Measurements from ENCODE around the gene HYDIN.
"Not testable (repeated sequence)": the region's sequence is repeated elsewhere in the genome, so short reads cannot be mapped to it uniquely, and the experiment has no call there.

The HYDIN gene

GRCh38 chr16:70999735-71000134 lies 230.8 kb downstream of the HYDIN start:
- not testable (repeated sequence) for H3K4me1 ChIP-seq; H3K4me3 ChIP-seq; H3K27me3 ChIP-seq; H4K20me1 ChIP-seq; H3K36me3 ChIP-seq; H3K9ac ChIP-seq; H3K4me2 ChIP-seq; H3K9me3 ChIP-seq (replicated peaks in 1 of 11); H3K27ac ChIP-seq

DNA sequence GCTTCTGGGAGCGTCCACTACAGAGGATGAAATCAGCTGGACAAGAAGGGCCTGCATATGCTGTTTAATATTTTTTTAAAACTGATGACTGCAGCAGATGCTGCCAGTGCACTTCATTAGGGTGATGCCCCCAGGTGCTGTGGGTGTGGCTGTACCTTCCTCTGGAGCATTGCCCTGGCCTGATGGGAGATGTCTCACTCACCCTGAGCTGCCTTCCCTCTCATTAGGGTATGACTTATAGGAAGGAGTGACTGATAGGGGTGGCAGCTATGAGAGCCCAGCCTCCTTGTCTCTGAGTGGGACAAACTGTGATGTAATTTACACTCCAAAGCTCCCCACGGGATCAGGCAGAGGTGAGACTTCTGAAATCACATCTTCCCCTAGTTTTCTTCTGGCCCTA lies 234.7 kb downstream of the HYDIN start:
- H3K4me3 ChIP-seq = not testable (repeated sequence)

GRCh38 chr16:70992511-70992910 lies 238.0 kb downstream of the HYDIN start:
- not testable (repeated sequence) for H3K27ac ChIP-seq; H3K36me3 ChIP-seq; H3K4me1 ChIP-seq; H3K9me3 ChIP-seq (replicated peaks in 1 of 11); H3K9ac ChIP-seq; H3K4me3 ChIP-seq; H3K4me2 ChIP-seq; H4K20me1 ChIP-seq; H3K27me3 ChIP-seq

More for the DNA sequence above, 234.7 kb downstream of the HYDIN start:
- H3K4me1 ChIP-seq; H3K9ac ChIP-seq; H3K27ac ChIP-seq; H3K4me2 ChIP-seq; H4K20me1 ChIP-seq; H3K36me3 ChIP-seq; H3K27me3 ChIP-seq; H3K9me3 ChIP-seq (replicated peaks in 1 of 11): not testable (repeated sequence)

DNA sequence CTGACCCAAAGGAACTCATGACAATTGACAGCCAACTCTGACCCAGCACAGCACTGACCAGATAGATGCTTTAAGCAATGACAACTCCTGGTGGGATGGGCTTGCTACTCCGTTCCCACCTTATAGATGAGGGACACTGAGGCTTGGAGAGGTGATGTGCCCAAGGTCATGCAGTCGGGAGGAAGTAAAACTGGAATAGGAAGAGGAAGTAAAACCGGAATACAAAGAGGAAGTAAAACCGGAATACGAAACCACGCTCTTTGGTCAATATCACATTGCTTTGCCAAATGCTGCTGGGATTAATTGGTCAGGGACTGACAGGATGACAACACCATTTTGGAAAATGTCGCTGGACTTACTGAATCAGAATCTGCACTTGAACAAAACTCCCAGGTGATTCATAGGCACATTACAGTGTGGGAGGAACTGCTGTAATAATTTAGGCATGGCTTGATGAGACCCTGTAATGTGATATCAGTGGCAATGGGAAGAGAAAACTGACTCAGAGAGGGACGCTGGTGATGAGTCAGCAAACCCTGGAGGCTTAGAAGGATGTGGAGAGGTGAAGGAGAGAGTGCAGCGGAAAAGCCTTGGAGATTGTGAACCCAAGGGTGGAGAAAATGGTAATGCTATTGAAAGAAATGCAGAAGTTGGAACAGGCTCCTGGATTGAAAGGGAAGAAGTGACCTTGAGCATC lies 243.4 kb downstream of the HYDIN start:
- H3K4me1 ChIP-seq; H3K27ac ChIP-seq; H3K4me2 ChIP-seq; H3K9ac ChIP-seq; H3K27me3 ChIP-seq; H3K36me3 ChIP-seq; H3K9me3 ChIP-seq (replicated peaks in 1 of 11); H3K4me3 ChIP-seq; H4K20me1 ChIP-seq: not testable (repeated sequence)

- H3K4me1 ChIP-seq; H3K4me2 ChIP-seq; H4K20me1 ChIP-seq; H3K27ac ChIP-seq; H3K27me3 ChIP-seq; H3K36me3 ChIP-seq; H3K4me3 ChIP-seq; H3K9me3 ChIP-seq (replicated peaks in 1 of 11); H3K9ac ChIP-seq: not testable (repeated sequence)
Measured at GRCh38 chr16:70984675-70985074, 245.8 kb downstream of the HYDIN start.

DNA sequence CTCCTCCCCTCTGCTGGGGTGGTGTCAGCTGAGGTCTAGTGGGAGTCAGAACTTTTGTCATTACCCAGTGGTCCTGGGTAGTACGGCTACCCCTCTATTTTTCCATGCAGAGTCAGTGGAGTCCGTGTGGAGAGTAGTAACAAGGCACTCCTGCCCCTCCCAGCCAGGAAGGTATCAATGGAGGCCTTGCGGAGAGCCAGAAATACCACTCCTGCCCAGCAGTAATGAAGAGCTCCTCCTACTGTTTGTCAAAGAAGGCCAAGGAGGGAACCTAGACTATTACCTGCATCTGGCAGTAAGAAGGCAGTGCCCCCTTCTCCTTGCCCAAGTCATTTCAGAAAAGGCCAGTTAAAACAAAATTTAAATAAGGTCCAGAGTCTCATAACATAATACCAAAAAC lies 262.2 kb downstream of the HYDIN start:
- not testable (repeated sequence) for H3K4me1 ChIP-seq, H3K27ac ChIP-seq, H3K9ac ChIP-seq

GRCh38 chr16:70960169-70960568 lies 270.4 kb downstream of the HYDIN start:
- H3K4me2 ChIP-seq; H3K27ac ChIP-seq; H3K27me3 ChIP-seq; H3K4me1 ChIP-seq; H3K4me3 ChIP-seq; H3K9ac ChIP-seq; H4K20me1 ChIP-seq; H3K36me3 ChIP-seq; H3K9me3 ChIP-seq (replicated peaks in 1 of 11): not testable (repeated sequence)

More for the DNA sequence above, 262.2 kb downstream of the HYDIN start:
- not testable (repeated sequence) for H4K20me1 ChIP-seq; H3K9me3 ChIP-seq (replicated peaks in 1 of 11); H3K4me3 ChIP-seq; H3K4me2 ChIP-seq; H3K27me3 ChIP-seq; H3K36me3 ChIP-seq

GRCh38 chr16:70954922-70955321 lies 275.6 kb downstream of the HYDIN start:
- H3K36me3 ChIP-seq; H3K4me1 ChIP-seq; H4K20me1 ChIP-seq; H3K9ac ChIP-seq; H3K27ac ChIP-seq; H3K4me2 ChIP-seq; H3K9me3 ChIP-seq (replicated peaks in 1 of 11); H3K27me3 ChIP-seq; H3K4me3 ChIP-seq: not testable (repeated sequence)

- not testable (repeated sequence) for H3K36me3 ChIP-seq, H3K27ac ChIP-seq, H3K9ac ChIP-seq
Measured at GRCh38 chr16:70953824-70954223, 276.7 kb downstream of the HYDIN start.

DNA sequence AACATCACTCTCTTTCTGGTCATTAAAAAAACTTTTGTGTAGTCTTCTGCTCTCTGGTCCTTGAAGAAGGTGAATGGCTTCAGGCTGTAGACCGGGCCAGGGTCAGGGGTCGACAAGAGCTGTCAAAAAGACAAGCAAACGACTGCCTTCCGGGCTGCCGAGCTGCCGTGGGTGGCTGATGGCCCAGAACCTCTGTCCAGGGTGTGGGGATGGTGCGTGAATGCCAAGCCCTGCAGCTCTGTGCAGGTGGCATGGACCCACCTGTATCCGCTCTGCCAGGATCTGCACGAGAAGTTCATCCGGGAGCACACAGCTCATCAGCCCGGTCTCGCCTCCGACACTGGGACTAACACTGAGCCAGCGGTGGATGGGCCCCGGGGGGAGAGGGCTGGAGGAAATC lies 287.0 kb downstream of the HYDIN start:
- not testable (repeated sequence) for H3K9ac ChIP-seq; H3K4me2 ChIP-seq; H3K27me3 ChIP-seq; H3K36me3 ChIP-seq; H3K9me3 ChIP-seq (replicated peaks in 1 of 11); H3K4me3 ChIP-seq; H3K4me1 ChIP-seq; H3K27ac ChIP-seq; H4K20me1 ChIP-seq

More at GRCh38 chr16:70953824-70954223, 276.7 kb downstream of the HYDIN start:
- not testable (repeated sequence) for H3K9me3 ChIP-seq (replicated peaks in 1 of 11); H4K20me1 ChIP-seq; H3K4me1 ChIP-seq; H3K4me3 ChIP-seq; H3K27me3 ChIP-seq; H3K4me2 ChIP-seq

DNA sequence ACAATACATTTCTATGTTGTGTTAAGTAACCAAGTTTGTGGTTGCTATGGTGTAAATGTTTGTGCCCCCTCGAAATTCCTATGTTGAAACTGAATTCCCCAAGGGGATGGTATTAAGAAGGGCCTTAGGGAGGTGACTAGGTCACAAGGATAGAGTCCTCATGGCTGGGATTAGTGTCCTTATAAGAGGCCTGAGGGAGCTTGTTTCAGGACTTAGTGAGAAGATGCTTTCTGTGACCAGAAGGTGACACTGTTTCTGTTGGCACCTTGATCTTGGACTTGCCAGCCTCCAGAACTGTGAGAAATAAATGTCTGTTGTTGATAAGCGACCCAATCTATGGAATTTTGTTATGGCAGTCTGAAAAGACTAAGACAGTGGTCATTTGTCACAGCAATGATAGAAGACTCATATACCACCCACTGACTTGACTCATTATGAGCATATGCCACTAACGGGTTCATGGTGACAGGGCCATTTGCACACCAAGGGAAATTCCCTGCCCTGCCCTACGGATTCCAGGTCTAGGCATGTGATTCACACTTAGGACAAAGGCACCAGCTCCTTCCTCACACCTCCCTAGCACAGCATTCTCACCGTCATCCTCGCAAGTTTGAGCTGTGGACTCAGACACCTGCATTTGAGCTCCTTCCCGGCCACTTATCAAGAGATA lies 290.7 kb downstream of the HYDIN start:
- not testable (repeated sequence) for H3K9ac ChIP-seq; H3K36me3 ChIP-seq; H3K27ac ChIP-seq; H4K20me1 ChIP-seq; H3K4me3 ChIP-seq; H3K4me2 ChIP-seq; H3K4me1 ChIP-seq; H3K9me3 ChIP-seq (replicated peaks in 1 of 11); H3K27me3 ChIP-seq

- H3K9me3 ChIP-seq (replicated peaks in 1 of 11); H3K9ac ChIP-seq; H3K27ac ChIP-seq; H4K20me1 ChIP-seq; H3K4me3 ChIP-seq; H3K4me2 ChIP-seq; H3K36me3 ChIP-seq; H3K4me1 ChIP-seq; H3K27me3 ChIP-seq: not testable (repeated sequence)
Measured at GRCh38 chr16:70936781-70937525, 293.6 kb downstream of the HYDIN start.

DNA sequence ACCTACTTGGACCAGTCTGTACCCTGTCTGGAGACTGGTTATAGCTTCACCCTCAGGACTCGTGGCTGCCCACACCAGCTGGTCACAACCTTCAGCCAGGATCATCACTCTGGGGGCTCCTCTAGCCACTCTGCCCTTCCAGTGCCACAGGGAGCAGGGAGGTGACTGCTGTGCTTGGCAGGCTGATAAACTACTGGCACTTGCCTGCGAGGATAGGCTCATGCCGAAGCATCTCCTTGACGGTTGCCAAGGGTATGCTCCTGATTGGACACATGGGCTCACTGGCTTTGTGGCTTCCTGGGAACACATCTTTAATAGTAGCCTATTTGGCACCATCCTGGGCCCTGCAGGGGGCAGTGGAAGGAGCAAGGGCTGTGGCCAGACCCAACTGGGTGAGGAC lies 295.2 kb downstream of the HYDIN start:
- H3K4me1 ChIP-seq; H3K9ac ChIP-seq; H4K20me1 ChIP-seq; H3K4me2 ChIP-seq; H3K27ac ChIP-seq; H3K9me3 ChIP-seq (replicated peaks in 1 of 11); H3K4me3 ChIP-seq; H3K36me3 ChIP-seq; H3K27me3 ChIP-seq: not testable (repeated sequence)

DNA sequence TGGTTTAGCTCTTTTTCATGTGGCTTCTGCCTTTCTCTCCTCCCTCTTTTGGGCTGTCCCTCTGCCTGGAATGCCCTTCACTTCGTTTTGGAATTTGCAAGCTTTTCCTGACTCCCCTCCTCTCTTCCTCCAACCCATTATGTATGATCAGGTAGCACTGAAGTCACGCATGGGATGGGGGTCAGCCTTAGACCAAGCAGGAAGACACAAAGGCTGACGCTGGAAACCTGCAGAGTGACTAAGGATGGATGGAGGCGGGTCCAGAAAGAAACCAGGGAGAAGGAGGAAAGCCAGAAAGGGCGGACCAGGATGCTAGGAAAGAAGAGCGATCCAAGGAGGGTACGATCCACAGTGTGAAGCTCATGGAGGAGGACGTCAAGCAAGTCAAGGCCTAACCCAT lies 296.8 kb downstream of the HYDIN start:
- H4K20me1 ChIP-seq; H3K4me3 ChIP-seq; H3K4me1 ChIP-seq; H3K36me3 ChIP-seq; H3K9ac ChIP-seq; H3K4me2 ChIP-seq; H3K27me3 ChIP-seq; H3K9me3 ChIP-seq (replicated peaks in 1 of 11); H3K27ac ChIP-seq: not testable (repeated sequence)
